HepG2 (cell line): Measurements from ENCODE around the gene PATZ1. TPM values are rescaled to one million over a fixed set of nuclear protein-coding genes. Genes with fewer than 3 reads are reported as not detected.
"Not testable (repeated sequence)": the region's sequence is repeated elsewhere in the genome, so short reads cannot be mapped to it uniquely, and the experiment has no call there.

Experiments
- ATAC-seq: fragments of 200-7000 bp; cut with Tn5 transposase; 3 replicates; pipeline ENCODE4 v1.9.1; 2020; ENCODE audit warnings: mild to moderate bottlenecking, moderate library complexity
- BruUV-seq: library from RNA; stranded (reverse); fragments of 400-500 nt; replicated peaks from 2 replicates; lab custom pipeline; 2021; lab: Mats Ljungman, UMichigan
- CTCF ChIA-PET: fragments of 300-600 bp; formaldehyde crosslinking; extraction: SDS; loops from one replicate; lab custom pipeline; 2021; ENCODE audit warnings: low total read pairs, inconsistent platforms, low intra/inter-chr PET ratio; lab: Yijun Ruan, JAX
- POLR2A ChIA-PET: fragments of 350-600 bp; sonication (Branson Sonifier 250); formaldehyde crosslinking; loops from one replicate; lab custom pipeline; 2020; ENCODE audit warnings: antibody characterized with exemption, inconsistent platforms; lab: Yijun Ruan, JAX
- DNase-seq: peaks from one replicate; pipeline ENCODE4 v3.0.0-alpha.2; 2015; ENCODE audit warnings: low spot score
- FAIRE-seq: peaks from 3 replicates; lab custom pipeline; 2011; peaks lifted over from hg19 to GRCh38; lab: Jason Lieb, UNC
- H2AFZ ChIP-seq: one replicate; pipeline ENCODE4 v1.6.1; 2011; ENCODE audit warnings: low read length, inconsistent platforms
- H3K27ac ChIP-seq: fragments of 300-600 bp; 3 replicates; pipeline ENCODE4 v1.8.0; 2011; ENCODE audit warnings: mixed run types, mild to moderate bottlenecking, mixed read lengths, low read length, inconsistent platforms; ENCODE audit not compliant: insufficient read depth; ENCODE audit errors: extremely low read length
- H3K27me3 ChIP-seq, 2 experiments: fragments of 200-600 bp in 1 of 2; 2 replicates in 1 of 2; 3 replicates in 1 of 2; pipeline versions ENCODE4 v1.6.0 to v1.8.0; 2011; ENCODE audit warnings: low read length in 2 of 2, mild to moderate bottlenecking in 2 of 2, moderate library complexity in 2 of 2, inconsistent platforms in 1 of 2; ENCODE audit not compliant: insufficient read depth in 2 of 2, control insufficient read depth in 1 of 2
- H3K36me3 ChIP-seq, 2 experiments: fragments of 200-600 bp in 1 of 2; replicated peaks in 1 of 2; 2 replicates in 1 of 2; 3 replicates in 1 of 2; pipeline versions ENCODE4 v1.5.1 to v1.8.0; 2011; ENCODE audit warnings: low read length in 2 of 2, inconsistent platforms in 1 of 2; ENCODE audit not compliant: insufficient read depth in 2 of 2, control insufficient read depth in 1 of 2
- H3K4me1 ChIP-seq: 2 replicates; pipeline ENCODE4 v1.5.1; 2012; ENCODE audit warnings: low read length, inconsistent platforms; ENCODE audit not compliant: insufficient read depth
- H3K4me2 ChIP-seq: 2 replicates; pipeline ENCODE4 v1.6.0; 2011; ENCODE audit warnings: low read depth, low read length, inconsistent platforms
- H3K4me3 ChIP-seq, 3 experiments: fragments of 200-600 bp in 1 of 3; sonication (generic), shearing (Covaris generic) in 1 of 3; replicated peaks in 1 of 3; 2 replicates each; pipeline ENCODE4 v1.5.1; 2011 to 2016; ENCODE audit warnings: low read length in 3 of 3, inconsistent platforms in 2 of 3, low read depth in 2 of 3, mild to moderate bottlenecking in 2 of 3, control low read depth in 1 of 3, mixed read lengths in 1 of 3; ENCODE audit not compliant: insufficient read depth in 1 of 3
- H3K79me2 ChIP-seq: one replicate; pipeline ENCODE4 v1.6.1; 2011; ENCODE audit warnings: low read length, inconsistent platforms; ENCODE audit not compliant: insufficient read depth
- H3K9ac ChIP-seq: 2 replicates; pipeline ENCODE4 v1.6.0; 2011; ENCODE audit warnings: mild to moderate bottlenecking, low read depth, low read length, inconsistent platforms; ENCODE audit not compliant: insufficient read depth
- H3K9me3 ChIP-seq: 2 replicates; pipeline ENCODE4 v1.5.1; 2012; ENCODE audit warnings: mild to moderate bottlenecking, low read length
- H4K20me1 ChIP-seq: 2 replicates; pipeline ENCODE4 v1.6.0; 2011; ENCODE audit warnings: inconsistent platforms, mild to moderate bottlenecking, low read length, moderate library complexity; ENCODE audit not compliant: insufficient read depth
- AGO2 ChIP-seq: fragments of 200-400 bp; formaldehyde crosslinking; optimal IDR thresholded peaks from 2 replicates; pipeline ENCODE3; 2017; ENCODE audit warnings: mild to moderate bottlenecking, low read depth, low read length, moderate library complexity
- CCAR2 ChIP-seq: fragments of 200-400 bp; formaldehyde crosslinking; optimal IDR thresholded peaks from 2 replicates; pipeline ENCODE3; 2018; ENCODE audit warnings: low read depth, mild to moderate bottlenecking, low read length, moderate library complexity
- GPBP1L1 ChIP-seq: sonication (generic); formaldehyde crosslinking; IDR thresholded peaks from 2 replicates; pipeline ENCODE4 v1.5.0; 2020; ENCODE audit warnings: mild to moderate bottlenecking, missing genetic modification reagents
- HNRNPLL ChIP-seq: fragments of 200-400 bp; formaldehyde crosslinking; IDR thresholded peaks from 2 replicates; pipeline ENCODE4 v1.6.1; 2017; ENCODE audit warnings: mild to moderate bottlenecking, low read depth, low read length; ENCODE audit not compliant: poor library complexity, severe bottlenecking
- NFYB ChIP-seq: sonication (generic); formaldehyde crosslinking; IDR thresholded peaks from 2 replicates; pipeline ENCODE4 v1.4.0; 2020; ENCODE audit warnings: missing genetic modification reagents
- NFYC ChIP-seq: IDR thresholded peaks from 2 replicates; pipeline ENCODE4 v1.6.1; 2016; ENCODE audit warnings: missing genetic modification reagents, missing compliant biosample characterization
- TIGD3 ChIP-seq: sonication (generic); formaldehyde crosslinking; IDR thresholded peaks from 2 replicates; pipeline ENCODE4 v1.5.1; 2020; ENCODE audit warnings: mild to moderate bottlenecking, missing genetic modification reagents, borderline replicate concordance
- ZNF616 ChIP-seq: sonication (generic); formaldehyde crosslinking; IDR thresholded peaks from 2 replicates; pipeline ENCODE4 v1.5.0; 2020; ENCODE audit warnings: low read depth, mild to moderate bottlenecking, missing genetic modification reagents
- WGBS: methylation state at CpG from one replicate; pipeline ENCODE4 v1.1.6; 2017; ENCODE audit warnings: low lambda C conversion rate; 5-methylcytosine and 5-hydroxymethylcytosine counted together
- in situ Hi-C: cut with HindIII; loops from 2 replicates; pipeline ENCODE4 v1.10.0; 2017; ENCODE audit warnings: low pct_unique_long_range_greater_than_20kb; ENCODE audit not compliant: extremely low pct_ligation_motif_present
- intact Hi-C: fragments of 100-400 bp; cut with micrococcal nuclease; formaldehyde crosslinking; loops from one replicate; pipeline ENCODE4 v1.10.0; 2022; ENCODE audit not compliant: unreplicated experiment
- polyA plus RNA-seq, 8 experiments: library from polyadenylated mRNA; depleted of rRNA in 3 of 8; stranded (reverse) in 7 of 8; unstranded in 1 of 8; fragments of >200 nt; fragmentation: Illumina TruSeq in 4 of 8; extraction: Trizol in 4 of 8; gene quantifications; 2 replicates each; pipeline versions ENCODE4 v1.2.1 to v1.2.3, GENCODE V29; 2011 to 2016; ENCODE audit warnings: low read depth in 4 of 8, missing spikeins in 1 of 8, mixed read lengths in 1 of 8; ENCODE audit not compliant: insufficient read depth in 1 of 8
- total RNA-seq, 5 experiments: library from RNA; depleted of rRNA; stranded (reverse); fragments of >200 nt; fragmentation: Illumina TruSeq; extraction: Trizol; gene quantifications; 2 replicates each; pipeline ENCODE4 v1.2.3, GENCODE V29; 2016; ENCODE audit warnings: low read depth in 1 of 5

The PATZ1 gene
- total and polyA plus RNA-seq, 2 of the 13 experiments (the other 11 are each of a cell fraction or from before 2014, with no cell fraction given) = 24.9 to 30.5 TPM

- TF ChIP-seq ZNF616 (CRISPR knock-in tag) (no peak), CCAR2 (no peak), HNRNPLL (no peak), TIGD3 (CRISPR knock-in tag) (no peak)
Measured at GRCh38 chr22:31394326-31394725, 48.2 kb upstream of the PATZ1 start (continued).

GRCh38 chr22:31393893-31394292, 47.7 kb upstream of the PATZ1 start:
- Histone ChIP-seq H3K4me1 (peaks cover 25% of the 10 kb centered on the region), H3K9ac (no peak overlapping the region), H4K20me1 (no peaks in the 10 kb centered on the region), H3K36me3 (no peaks in the 10 kb centered on the region), H3K9me3 (no peaks in the 10 kb centered on the region), H3K27me3 (no peaks in the 10 kb centered on the region), H3K79me2 (no peaks in the 10 kb centered on the region), H2AFZ (no peak overlapping the region), H3K27ac (no peak overlapping the region), H3K4me2 (no peak overlapping the region), H3K4me3 (no peak overlapping the region)
- in situ Hi-C loops (no loop called here), intact Hi-C loops (no loop called here)
- ATAC-seq = no peak
- FAIRE-seq = no peak
- ChIA-PET CTCF (no interaction called here), POLR2A (no interaction called here)
- BruUV-seq = no TSS peak
- DNase-seq = no peak
- peak; percentile 54 for TF ChIP-seq NFYC (CRISPR knock-in tag)
- TF ChIP-seq NFYB = peak; percentile 77
- no peak for TF ChIP-seq AGO2
- TF ChIP-seq GPBP1L1 (CRISPR knock-in tag) = no peak
- 100% methylated on average over 1 of the region's 2 CpGs for WGBS

GRCh38 chr22:31378651-31379050, 32.5 kb upstream of the PATZ1 start:
- in situ Hi-C loops, H3K4me2 ChIP-seq, POLR2A ChIA-PET, H3K36me3 ChIP-seq, H3K79me2 ChIP-seq, H3K27ac ChIP-seq, CTCF ChIA-PET, H3K9ac ChIP-seq, H3K4me1 ChIP-seq, H2AFZ ChIP-seq, ATAC-seq, intact Hi-C loops, FAIRE-seq, BruUV-seq, H3K27me3 ChIP-seq, H4K20me1 ChIP-seq, DNase-seq, H3K4me3 ChIP-seq, H3K9me3 ChIP-seq: not testable (repeated sequence)
- WGBS = 63% methylated on average over 6 of the region's 6 CpGs
